SK-N-SH (cell line): ENCODE data around the gene MUC20. TPM values are rescaled to one million over a fixed set of nuclear protein-coding genes. Genes with fewer than 3 reads are reported as not detected.
"Not testable (repeated sequence)": the region's sequence is repeated elsewhere in the genome, so short reads cannot be mapped to it uniquely, and the experiment has no call there.

Experiments used
- CTCF ChIA-PET: fragments of 300-600, 350-600 bp; formaldehyde crosslinking; extraction: SDS; loops from one replicate; lab custom pipeline; 2021; lab: Yijun Ruan, JAX
- POLR2A ChIA-PET: fragments of 350-600 bp; sonication (Branson Sonifier 250); formaldehyde crosslinking; extraction: SDS; loops from one replicate; lab custom pipeline; 2020; ENCODE audit warnings: antibody characterized with exemption, inconsistent platforms; lab: Yijun Ruan, JAX
- DNase-seq: peaks from one replicate; pipeline ENCODE4 v3.0.0; 2012
- H2AFZ ChIP-seq: fragments of 200-600 bp; sonication (generic); 2 replicates; pipeline ENCODE4 v1.8.1; 2016; ENCODE audit warnings: antibody characterized with exemption, mild to moderate bottlenecking, low read depth
- H3F3A ChIP-seq: fragments of 200-600 bp; sonication (generic); replicated peaks from 2 replicates; pipeline ENCODE3; 2016; ENCODE audit warnings: antibody characterized with exemption, mild to moderate bottlenecking; ENCODE audit not compliant: insufficient read depth
- H3K27ac ChIP-seq, 2 experiments: fragments of 200-500 bp in 1 of 2; fragments of 200-600 bp in 1 of 2; sonication (Bioruptor generic) in 1 of 2; sonication (generic), shearing (Covaris generic) in 1 of 2; 2 replicates each; pipeline versions ENCODE4 v1.5.1 to v1.6.1; 2014 to 2016; ENCODE audit warnings: low read depth in 2 of 2, inconsistent platforms in 1 of 2, low read length in 1 of 2, mild to moderate bottlenecking in 1 of 2, mixed read lengths in 1 of 2
- H3K27me3 ChIP-seq: fragments of 200-600 bp; sonication (generic), shearing (Covaris generic); 2 replicates; pipeline ENCODE4 v1.6.1; 2016; ENCODE audit warnings: mixed run types; ENCODE audit not compliant: insufficient read depth
- H3K36me3 ChIP-seq, 2 experiments: fragments of 200-500 bp in 1 of 2; fragments of 200-600 bp in 1 of 2; sonication (Bioruptor generic) in 1 of 2; sonication (generic) in 1 of 2; replicated peaks in 1 of 2; 2 replicates each; pipeline versions ENCODE3 to v1.5.1; 2014 to 2016; ENCODE audit warnings: low read length in 1 of 2, mild to moderate bottlenecking in 1 of 2; ENCODE audit not compliant: insufficient read depth in 2 of 2, control insufficient read depth in 1 of 2
- H3K4me1 ChIP-seq, 2 experiments: fragments of 200-500 bp in 1 of 2; fragments of 200-600 bp in 1 of 2; sonication (Bioruptor generic) in 1 of 2; sonication (generic), shearing (Covaris generic) in 1 of 2; 2 replicates each; pipeline versions ENCODE4 v1.5.1 to v1.6.1; 2014 to 2016; ENCODE audit warnings: low read depth in 1 of 2, low read length in 1 of 2, mixed run types in 1 of 2; ENCODE audit not compliant: insufficient read depth in 2 of 2, control insufficient read depth in 1 of 2
- H3K4me2 ChIP-seq: fragments of 200-600 bp; sonication (generic), shearing (Covaris generic); 2 replicates; pipeline ENCODE4 v1.6.1; 2017; ENCODE audit warnings: mixed run types
- H3K4me3 ChIP-seq, 2 experiments: fragments of 200-500 bp in 1 of 2; fragments of 200-600 bp in 1 of 2; sonication (Bioruptor generic) in 1 of 2; sonication (generic), shearing (Covaris generic) in 1 of 2; 2 replicates each; pipeline versions ENCODE4 v1.5.1 to v1.8.1; 2014 to 2016; ENCODE audit warnings: low read depth in 2 of 2, inconsistent platforms in 1 of 2, low read length in 1 of 2, mild to moderate bottlenecking in 1 of 2, mixed read lengths in 1 of 2, moderate library complexity in 1 of 2
- H3K79me2 ChIP-seq: fragments of 200-600 bp; sonication (generic); 2 replicates; pipeline ENCODE4 v1.8.1; 2017; ENCODE audit warnings: mild to moderate bottlenecking; ENCODE audit not compliant: insufficient read depth
- H3K9ac ChIP-seq: fragments of 200-600 bp; sonication (generic); 2 replicates; pipeline ENCODE4 v1.6.1; 2017; ENCODE audit warnings: mixed run types
- H3K9me2 ChIP-seq: fragments of 200-600 bp; sonication (generic); 2 replicates; pipeline ENCODE4 v1.6.1; 2017; ENCODE audit warnings: mixed run types
- H3K9me3 ChIP-seq: fragments of 200-600 bp; sonication (generic); 2 replicates; pipeline ENCODE4 v1.6.1; 2017; ENCODE audit warnings: mixed run types, mild to moderate bottlenecking, moderate library complexity
- H4K20me1 ChIP-seq: fragments of 200-600 bp; sonication (generic); 2 replicates; pipeline ENCODE4 v1.6.1; 2017; ENCODE audit warnings: mild to moderate bottlenecking, mixed run types; ENCODE audit not compliant: insufficient read depth
- CHD2 ChIP-seq: fragments of 150-350 bp; IDR thresholded peaks from 2 replicates; pipeline ENCODE4 v1.6.1; 2018; ENCODE audit warnings: low read length; ENCODE audit not compliant: partially characterized antibody
- EZH2phosphoT487 ChIP-seq: fragments of 200-600 bp; sonication (generic); IDR thresholded peaks from 2 replicates; pipeline ENCODE4 v1.6.1; 2017; ENCODE audit warnings: low read depth, mixed run types, mild to moderate bottlenecking, antibody characterized with exemption, moderate library complexity, borderline replicate concordance
- MAX ChIP-seq: IDR thresholded peaks from 2 replicates; pipeline ENCODE4 v1.4.0; 2012; ENCODE audit warnings: low read depth
- MXI1 ChIP-seq: IDR thresholded peaks from 2 replicates; pipeline ENCODE4 v1.6.1; 2012; ENCODE audit warnings: mild to moderate bottlenecking, low read depth, low read length, improper control_type of control experiment
- WGBS: methylation state at CpG from one replicate; pipeline ENCODE4 v1.1.6; 2017; ENCODE audit warnings: low lambda C conversion rate; 5-methylcytosine and 5-hydroxymethylcytosine counted together
- polyA plus RNA-seq, 3 experiments: library from polyadenylated mRNA; depleted of rRNA; stranded (reverse); fragments of >200 nt; gene quantifications; 2 replicates each; pipeline ENCODE4 v1.2.3, GENCODE V29; 2012

Gene MUC20
- polyA plus RNA-seq, 1 of the 3 experiments (the other 2 are of a cell fraction) = 0.31 TPM

DNA sequence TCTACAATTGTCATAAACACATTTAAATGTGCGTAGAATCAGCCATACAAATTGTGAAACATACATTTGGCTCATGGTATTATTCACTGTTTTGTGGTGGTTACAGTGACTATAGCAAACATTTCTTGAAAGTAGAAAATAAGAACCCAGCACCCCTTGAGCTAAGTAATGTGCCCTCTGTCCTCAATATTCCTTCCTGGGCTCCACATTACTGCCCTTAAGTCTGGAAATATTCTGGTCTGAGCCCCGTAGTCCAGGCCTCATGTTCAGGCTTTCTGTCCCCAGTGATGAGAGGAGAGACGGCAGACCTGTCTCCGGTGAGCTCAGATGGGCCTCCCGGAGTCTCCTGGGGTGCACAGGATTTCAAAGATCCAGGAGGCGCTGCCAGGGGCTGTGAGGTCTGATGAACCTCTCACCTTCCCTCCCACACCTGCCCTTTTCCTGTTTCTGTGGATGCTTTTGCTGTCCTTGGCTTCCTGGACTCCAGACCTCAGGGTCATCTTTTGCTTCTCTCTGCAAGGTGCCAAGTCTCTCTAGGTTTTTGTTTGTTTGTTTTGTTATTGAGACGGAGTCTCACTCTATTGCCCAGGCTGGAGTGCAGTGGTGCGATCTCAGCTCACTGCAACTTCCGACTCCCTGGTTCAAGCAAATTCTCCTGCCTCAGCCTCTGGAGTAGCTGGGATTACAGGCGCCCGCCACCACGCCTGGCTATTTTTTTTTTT is 8.8 kb upstream of the MUC20 start:
- no peak for DNase-seq
- ChIA-PET POLR2A (no interaction called here), CTCF (no interaction called here)

DNA sequence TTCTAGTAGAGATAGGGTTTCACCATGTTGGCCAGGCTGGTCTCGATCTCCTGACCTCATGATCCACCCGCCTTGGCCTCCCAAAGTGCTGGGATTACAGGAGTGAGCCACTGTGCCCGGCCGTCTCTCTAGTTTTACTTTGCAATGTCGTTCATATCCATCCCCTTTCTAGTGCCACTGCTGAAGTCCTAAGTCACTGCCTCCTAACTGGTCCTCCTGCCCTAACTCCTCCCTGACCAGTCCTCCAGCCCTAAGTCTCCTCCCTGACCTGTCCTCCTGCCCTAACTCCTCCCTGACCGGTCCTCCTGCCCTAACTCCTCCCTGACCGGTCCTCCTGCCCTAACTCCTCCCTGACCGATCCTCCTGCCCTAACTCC is 8.3 kb upstream of the MUC20 start:
- 67% methylated on average over 8 of the region's 8 CpGs for WGBS

More for the DNA sequence above, 8.8 kb upstream of the MUC20 start:
- H3K36me3 ChIP-seq = no peaks in the 10 kb centered on the region
- H3K27ac ChIP-seq = no peak overlapping the region
- no peaks in the 10 kb centered on the region for H3K27me3 ChIP-seq
- TF ChIP-seq CHD2 = no peak
- TF ChIP-seq MXI1 = no peak
- no peak for TF ChIP-seq MAX
- TF ChIP-seq EZH2phosphoT487 = no peak
- H2AFZ ChIP-seq = no peak overlapping the region
- no peaks in the 10 kb centered on the region for H3K9me3 ChIP-seq
- no peaks in the 10 kb centered on the region for H3K4me1 ChIP-seq
- no peaks in the 10 kb centered on the region for H3K9me2 ChIP-seq
- no peak overlapping the region for H3K9ac ChIP-seq
- no peak overlapping the region for H3K4me2 ChIP-seq
- no peaks in the 10 kb centered on the region for H4K20me1 ChIP-seq
- WGBS = 83% methylated on average over 12 of the region's 12 CpGs
- no peaks in the 10 kb centered on the region for H3F3A ChIP-seq
- H3K79me2 ChIP-seq = no peaks in the 10 kb centered on the region
- H3K4me3 ChIP-seq = no peak overlapping the region

GRCh38 chr3:195713150-195713549 is 7.6 kb upstream of the MUC20 start:
- H3K27me3 ChIP-seq, H3K9ac ChIP-seq, CTCF ChIA-PET, H3K27ac ChIP-seq, POLR2A ChIA-PET, H3K9me2 ChIP-seq, H2AFZ ChIP-seq, H4K20me1 ChIP-seq, H3F3A ChIP-seq, H3K36me3 ChIP-seq, DNase-seq, H3K4me1 ChIP-seq, H3K4me2 ChIP-seq, H3K9me3 ChIP-seq, H3K79me2 ChIP-seq, H3K4me3 ChIP-seq: not testable (repeated sequence)
- 31% methylated on average over 6 of the region's 9 CpGs for WGBS

More for the DNA sequence above, 8.3 kb upstream of the MUC20 start:
- H3K9me3 ChIP-seq, H3F3A ChIP-seq, H4K20me1 ChIP-seq, POLR2A ChIA-PET, H3K79me2 ChIP-seq, H3K27ac ChIP-seq, H3K27me3 ChIP-seq, CTCF ChIA-PET, H3K36me3 ChIP-seq, H3K4me3 ChIP-seq, DNase-seq, H3K4me1 ChIP-seq, H3K9me2 ChIP-seq, H3K4me2 ChIP-seq, H3K9ac ChIP-seq, H2AFZ ChIP-seq: not testable (repeated sequence)
